GM19351 (cell line): ENCODE measurements around the gene ZSCAN12.
"Not testable (repeated sequence)": the region's sequence is repeated elsewhere in the genome, so short reads cannot be mapped to it uniquely, and the experiment has no call there.

Source experiments
- ATAC-seq: cut with Tn5 transposase; IDR thresholded peaks from one replicate; pipeline ENCODE4 v1.9.1; 2021; ENCODE audit warnings: mild to moderate bottlenecking, moderate library complexity; ENCODE audit not compliant: unreplicated experiment

Gene ZSCAN12

GRCh38 chr6:28395918-28396317, 3.6 kb downstream of the ZSCAN12 start:
- ATAC-seq: no peak

- ATAC-seq: no peak
Measured at GRCh38 chr6:28393912-28394662, 5.5 kb downstream of the ZSCAN12 start.

- no peak for ATAC-seq
Measured at GRCh38 chr6:28390688-28391087, 8.9 kb downstream of the ZSCAN12 start.

- ATAC-seq: no peak
Measured at GRCh38 chr6:28384143-28384533, 15.4 kb downstream of the ZSCAN12 start.

GRCh38 chr6:28383235-28384142, 16.1 kb downstream of the ZSCAN12 start:
- peak; percentile 91 for ATAC-seq

- ATAC-seq: no peak
Measured at GRCh38 chr6:28380381-28380780, 19.2 kb downstream of the ZSCAN12 start.

- ATAC-seq: no peak
Measured at GRCh38 chr6:28378644-28379043, 20.9 kb downstream of the ZSCAN12 start.

GRCh38 chr6:28377879-28378278, 21.7 kb downstream of the ZSCAN12 start:
- no peak for ATAC-seq

- ATAC-seq: no peak
Measured at GRCh38 chr6:28373925-28374324, 25.6 kb downstream of the ZSCAN12 start.

- ATAC-seq: peak; percentile 76
Measured at GRCh38 chr6:28371706-28372451, 27.7 kb downstream of the ZSCAN12 start.

- ATAC-seq: no peak
Measured at GRCh38 chr6:28371280-28371679, 28.3 kb downstream of the ZSCAN12 start.

GRCh38 chr6:28370440-28370839, 29.1 kb downstream of the ZSCAN12 start:
- ATAC-seq: no peak

- ATAC-seq: no peak
Measured at GRCh38 chr6:28369463-28369862, 30.1 kb downstream of the ZSCAN12 start.

GRCh38 chr6:28368522-28368921, 31.0 kb downstream of the ZSCAN12 start:
- ATAC-seq: peak; percentile 81

GRCh38 chr6:28365590-28365989, 34.0 kb downstream of the ZSCAN12 start:
- ATAC-seq: not testable (repeated sequence)

- ATAC-seq: no peak
Measured at GRCh38 chr6:28360961-28361360, 38.6 kb downstream of the ZSCAN12 start.

- ATAC-seq: not testable (repeated sequence)
Measured at GRCh38 chr6:28359562-28359961, 40.0 kb downstream of the ZSCAN12 start.

GRCh38 chr6:28357036-28357435, 42.5 kb downstream of the ZSCAN12 start:
- ATAC-seq: no peak

- ATAC-seq: no peak
Measured at GRCh38 chr6:28356666-28357020, 42.9 kb downstream of the ZSCAN12 start.

- ATAC-seq: peak; percentile 74
Measured at GRCh38 chr6:28355743-28356665, 43.5 kb downstream of the ZSCAN12 start.
